Kidney epithelial cell (primary cell): ENCODE data around the gene PLEKHB2. TPM values are rescaled to one million over a fixed set of nuclear protein-coding genes. Genes with fewer than 3 reads are reported as not detected.

ENCODE experiments used
- DNase-seq: peaks from one replicate; pipeline ENCODE4 v3.0.0-alpha.2; 2010; ENCODE audit warnings: low read depth
- H3K27me3 ChIP-seq: 2 replicates; pipeline ENCODE4 v1.6.0; 2011; ENCODE audit warnings: low read length; ENCODE audit not compliant: control insufficient read depth, insufficient read depth
- H3K36me3 ChIP-seq: 2 replicates; pipeline ENCODE4 v1.5.1; 2011; ENCODE audit warnings: low read length; ENCODE audit not compliant: control insufficient read depth, insufficient read depth
- H3K4me3 ChIP-seq: 2 replicates; pipeline ENCODE4 v1.5.1; 2011; ENCODE audit warnings: low read depth, mild to moderate bottlenecking, control low read depth, low read length
- total RNA-seq: library from RNA; depleted of rRNA; stranded (reverse); fragments of >200 nt; gene quantifications from 2 replicates; pipeline ENCODE4 v1.2.3, GENCODE V29; 2015
- TF ChIP-seq, protein P1 (sequence below): IDR thresholded peaks from 2 replicates; pipeline ENCODE4 v1.5.1; 2011; ENCODE audit warnings: mild to moderate bottlenecking, moderate library complexity, low read length, control low read depth, inconsistent platforms; ENCODE audit not compliant: insufficient read depth, poor library complexity, severe bottlenecking

The PLEKHB2 gene
- 113 and 126 TPM in 2 replicates for total RNA-seq

DNA sequence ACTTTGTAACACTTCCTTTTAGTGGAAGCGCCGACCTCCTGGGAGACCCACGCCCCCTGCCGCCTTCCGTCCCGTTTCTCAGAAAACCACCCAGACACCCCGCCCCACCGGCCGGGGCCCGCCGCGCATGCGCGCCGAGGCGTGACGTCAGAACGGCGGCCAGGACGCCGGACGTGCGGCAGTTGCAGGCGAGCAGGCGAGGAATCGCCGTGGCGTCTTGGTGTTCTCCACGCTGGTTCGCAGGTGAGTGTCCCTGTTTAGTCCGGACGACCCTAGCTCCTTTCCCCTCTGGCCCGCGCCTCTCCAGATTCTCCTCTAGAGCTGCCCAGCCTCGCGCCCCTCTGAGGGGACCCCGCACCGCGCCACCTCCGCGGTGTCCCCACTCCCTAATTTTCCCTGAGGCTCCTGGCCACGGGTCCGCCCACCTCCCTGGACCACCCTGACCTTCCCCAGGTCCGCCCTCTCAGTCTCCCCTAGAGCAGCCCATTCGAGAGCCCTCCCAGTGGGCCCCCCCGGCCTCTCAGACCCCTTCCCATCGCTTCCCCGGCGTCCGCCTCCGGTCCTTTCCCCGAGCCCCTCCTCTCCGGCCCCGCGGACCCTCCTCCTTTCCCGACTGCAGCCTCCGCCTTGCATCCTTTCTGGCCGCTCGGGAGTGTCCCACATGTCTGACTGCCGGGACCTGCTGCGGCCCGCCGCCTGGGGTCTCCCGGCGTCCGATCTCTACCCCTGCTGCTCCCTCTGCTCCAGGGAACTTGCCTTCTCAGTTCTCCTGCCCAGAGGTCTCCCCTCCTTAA lies at the start of gene PLEKHB2:
PLEKHB2 (plus strand) TSS at position 181 of the 794 bp plus-strand sequence. CDS start 15,606 bp downstream, outside the sequence.
- TF ChIP-seq, protein P1, sequence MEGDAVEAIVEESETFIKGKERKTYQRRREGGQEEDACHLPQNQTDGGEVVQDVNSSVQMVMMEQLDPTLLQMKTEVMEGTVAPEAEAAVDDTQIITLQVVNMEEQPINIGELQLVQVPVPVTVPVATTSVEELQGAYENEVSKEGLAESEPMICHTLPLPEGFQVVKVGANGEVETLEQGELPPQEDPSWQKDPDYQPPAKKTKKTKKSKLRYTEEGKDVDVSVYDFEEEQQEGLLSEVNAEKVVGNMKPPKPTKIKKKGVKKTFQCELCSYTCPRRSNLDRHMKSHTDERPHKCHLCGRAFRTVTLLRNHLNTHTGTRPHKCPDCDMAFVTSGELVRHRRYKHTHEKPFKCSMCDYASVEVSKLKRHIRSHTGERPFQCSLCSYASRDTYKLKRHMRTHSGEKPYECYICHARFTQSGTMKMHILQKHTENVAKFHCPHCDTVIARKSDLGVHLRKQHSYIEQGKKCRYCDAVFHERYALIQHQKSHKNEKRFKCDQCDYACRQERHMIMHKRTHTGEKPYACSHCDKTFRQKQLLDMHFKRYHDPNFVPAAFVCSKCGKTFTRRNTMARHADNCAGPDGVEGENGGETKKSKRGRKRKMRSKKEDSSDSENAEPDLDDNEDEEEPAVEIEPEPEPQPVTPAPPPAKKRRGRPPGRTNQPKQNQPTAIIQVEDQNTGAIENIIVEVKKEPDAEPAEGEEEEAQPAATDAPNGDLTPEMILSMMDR: peak; percentile 32
- no peak for DNase-seq
- Histone ChIP-seq H3K27me3 (no peaks in the 10 kb centered on the region), H3K36me3 (no peaks in the 10 kb centered on the region), H3K4me3 (peak within 1 kb of the TSS; percentile 71)

GRCh38 chr2:131056204-131056931 lies 48.8 kb upstream of the PLEKHB2 start:
- TF ChIP-seq, protein P1: no peak
- H3K36me3 ChIP-seq: peaks cover 4% of the 10 kb centered on the region

GRCh38 chr2:131056932-131057287 lies 48.2 kb upstream of the PLEKHB2 start:
- TF ChIP-seq, protein P1: no peak
- H3K4me3 ChIP-seq: no peak overlapping the region
- no peaks in the 10 kb centered on the region for H3K27me3 ChIP-seq
- peaks cover 4% of the 10 kb centered on the region for H3K36me3 ChIP-seq
- DNase-seq: no peak

More at GRCh38 chr2:131056204-131056931, 48.8 kb upstream of the PLEKHB2 start:
- Histone ChIP-seq H3K4me3 (no peak overlapping the region), H3K27me3 (no peaks in the 10 kb centered on the region)
- no peak for DNase-seq

- no peaks in the 10 kb centered on the region for H3K27me3 ChIP-seq
- H3K36me3 ChIP-seq: peaks cover 4% of the 10 kb centered on the region
- TF ChIP-seq, protein P1: no peak
- DNase-seq: no peak
- no peak overlapping the region for H3K4me3 ChIP-seq
Observed at GRCh38 chr2:131058214-131058843, 46.8 kb upstream of the PLEKHB2 start.

DNA sequence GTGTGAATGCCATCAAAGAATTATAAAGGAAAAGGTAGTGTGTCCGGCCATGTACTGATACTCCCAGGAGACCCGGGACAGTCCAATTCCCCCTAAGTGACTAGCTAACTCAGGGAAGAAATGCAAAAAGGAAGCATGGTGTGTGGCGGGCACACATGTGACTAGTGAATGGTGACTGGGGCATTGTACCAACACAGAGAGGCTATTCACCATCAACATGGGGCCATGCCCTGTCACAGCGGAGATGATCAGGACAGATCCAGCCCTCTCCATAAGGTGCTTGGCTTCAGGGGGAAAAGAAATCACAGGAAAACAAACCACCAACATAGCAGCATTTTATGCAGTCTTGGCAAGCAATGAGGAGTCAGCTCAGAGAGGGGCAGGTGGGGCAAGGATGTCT lies 46.2 kb upstream of the PLEKHB2 start:
- H3K36me3 ChIP-seq: peaks cover 4% of the 10 kb centered on the region
- no peak for DNase-seq
- no peak overlapping the region for H3K4me3 ChIP-seq
- H3K27me3 ChIP-seq: no peaks in the 10 kb centered on the region
- TF ChIP-seq, protein P1: no peak
